Measurements from ENCODE around the gene PNPLA3. TPM values are rescaled to one million over a fixed set of nuclear protein-coding genes. Genes with fewer than 3 reads are reported as not detected.

The PNPLA3 gene
- total and polyA plus RNA-seq, 4 donors = 0.41 to 2.2 (median 0.99) TPM

DNA sequence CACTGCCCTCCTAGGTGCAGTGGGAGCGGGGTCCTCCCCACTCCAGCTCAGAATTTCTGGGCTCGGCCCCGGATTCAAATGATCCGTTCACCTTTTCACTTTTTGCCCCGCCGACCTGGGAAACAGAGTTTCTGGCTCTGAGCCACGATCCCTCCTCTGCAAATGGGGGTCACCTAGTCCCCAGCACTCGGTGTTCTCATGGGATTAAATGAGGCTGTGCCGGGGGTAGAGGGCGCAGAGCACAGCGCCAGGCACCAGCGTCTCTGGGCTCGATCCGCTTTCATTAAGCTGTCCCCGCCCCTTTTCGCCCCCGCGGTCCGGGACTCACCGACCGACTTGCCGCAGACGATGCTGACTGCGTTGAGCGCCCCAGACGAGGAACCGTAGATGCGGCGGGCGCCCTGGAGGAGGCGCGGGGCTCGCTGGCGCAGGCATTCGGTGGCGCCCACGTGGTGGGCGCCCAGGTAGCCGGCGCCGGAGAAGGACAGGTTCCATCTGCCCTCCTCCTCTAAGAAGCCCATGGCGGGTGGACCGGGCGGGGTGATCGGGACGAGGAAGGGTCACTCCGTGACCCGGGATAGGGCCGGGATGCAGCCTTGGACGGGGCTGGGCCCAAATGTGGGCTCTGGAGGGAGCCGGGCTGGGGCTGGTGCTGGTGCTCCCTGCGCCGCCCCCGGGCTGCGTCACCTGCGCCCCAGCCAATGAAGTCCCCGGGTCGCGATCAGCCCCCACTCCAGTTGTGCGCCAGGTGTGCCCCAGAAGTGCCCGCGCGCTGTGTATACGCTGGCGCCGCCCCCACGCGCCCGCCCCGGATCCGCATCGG lies 32.0 kb upstream of the PNPLA3 start, which contains the start of gene PNPLA5:
Gene PNPLA5 (minus strand): TSS at position 654 of the 823 bp plus-strand sequence. CDS start 133 bp downstream, at position 521.
- no peak within 1 kb of the TSS for H3K9ac ChIP-seq (ENCODE audit: insufficient read depth in 1 of 2, low read length in 2 of 2)
- no peak within 1 kb of the TSS for H3K27ac ChIP-seq (ENCODE audit: low read depth in 1 of 2, low read length in 1 of 2)
- TF ChIP-seq, protein P1, sequence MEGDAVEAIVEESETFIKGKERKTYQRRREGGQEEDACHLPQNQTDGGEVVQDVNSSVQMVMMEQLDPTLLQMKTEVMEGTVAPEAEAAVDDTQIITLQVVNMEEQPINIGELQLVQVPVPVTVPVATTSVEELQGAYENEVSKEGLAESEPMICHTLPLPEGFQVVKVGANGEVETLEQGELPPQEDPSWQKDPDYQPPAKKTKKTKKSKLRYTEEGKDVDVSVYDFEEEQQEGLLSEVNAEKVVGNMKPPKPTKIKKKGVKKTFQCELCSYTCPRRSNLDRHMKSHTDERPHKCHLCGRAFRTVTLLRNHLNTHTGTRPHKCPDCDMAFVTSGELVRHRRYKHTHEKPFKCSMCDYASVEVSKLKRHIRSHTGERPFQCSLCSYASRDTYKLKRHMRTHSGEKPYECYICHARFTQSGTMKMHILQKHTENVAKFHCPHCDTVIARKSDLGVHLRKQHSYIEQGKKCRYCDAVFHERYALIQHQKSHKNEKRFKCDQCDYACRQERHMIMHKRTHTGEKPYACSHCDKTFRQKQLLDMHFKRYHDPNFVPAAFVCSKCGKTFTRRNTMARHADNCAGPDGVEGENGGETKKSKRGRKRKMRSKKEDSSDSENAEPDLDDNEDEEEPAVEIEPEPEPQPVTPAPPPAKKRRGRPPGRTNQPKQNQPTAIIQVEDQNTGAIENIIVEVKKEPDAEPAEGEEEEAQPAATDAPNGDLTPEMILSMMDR (IDR thresholded peaks at IDR 0.05; ENCODE audit: control extremely low read depth, extremely low read depth) = no peak
- H3K27me3 ChIP-seq (ENCODE audit: control insufficient read depth in 3 of 3, insufficient read depth in 3 of 3, low read length in 2 of 3) = peaks cover 0 to 37% (median 26%) of the 10 kb centered on the region in 3 donors
- H3K4me3 ChIP-seq = no peak within 1 kb of the TSS
- DNase-seq = no peak
- H3K4me1 ChIP-seq (ENCODE audit: control insufficient read depth in 5 of 5, insufficient read depth in 5 of 5, low read length in 5 of 5) = no peaks in the 10 kb centered on the region
- H3K9me3 ChIP-seq (ENCODE audit: control insufficient read depth in 4 of 4, insufficient read depth in 3 of 4, low read length in 3 of 4) = peaks cover 0 to 4% (median 0%) of the 10 kb centered on the region in 4 donors
- ATAC-seq (ENCODE audit: insufficient read depth, low FRiP score) = no peak
- 3% methylated on average over 70 to 72 of the region's 72 CpGs for WGBS, 2 donors
- no peaks in the 10 kb centered on the region for H3K36me3 ChIP-seq (ENCODE audit: control insufficient read depth in 4 of 4, insufficient read depth in 4 of 4, low read length in 4 of 4)

DNA sequence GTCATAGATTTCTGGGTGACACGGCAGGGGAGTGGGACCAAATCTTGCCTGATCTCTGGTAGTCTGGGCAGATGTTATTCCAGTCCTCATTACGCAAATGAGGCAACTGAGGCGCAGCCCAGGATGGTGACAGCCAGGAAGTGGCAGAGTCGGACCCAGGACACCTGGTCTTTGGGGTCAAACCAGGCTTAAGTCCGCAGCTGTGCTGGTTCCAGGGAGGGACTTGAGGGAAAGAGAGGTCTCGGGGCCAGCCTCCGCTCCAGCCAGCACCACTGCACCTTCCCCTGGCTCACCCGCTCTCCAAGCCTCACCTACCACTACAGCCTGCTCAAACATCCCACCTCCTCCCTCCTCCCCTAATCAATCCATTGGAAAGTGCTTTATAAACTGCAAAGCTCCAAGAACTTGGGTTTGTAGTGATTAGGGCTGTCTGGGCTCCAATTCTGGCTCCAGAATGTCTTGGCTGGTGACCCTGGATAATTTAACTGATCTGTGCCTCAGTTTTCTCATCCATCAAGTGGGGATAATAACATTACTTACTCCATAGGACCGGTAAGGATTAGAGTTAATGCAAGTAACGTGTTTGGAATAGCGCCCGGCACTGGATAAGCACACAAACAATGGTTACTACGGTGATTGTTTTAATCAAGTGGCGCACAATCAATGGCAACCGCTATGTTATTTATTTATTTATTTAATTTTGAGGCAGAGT lies 31.3 kb upstream of the PNPLA3 start:
- H3K9me3 ChIP-seq (ENCODE audit: control insufficient read depth in 4 of 4, insufficient read depth in 3 of 4, low read length in 3 of 4) = peaks cover 0 to 4% (median 0%) of the 10 kb centered on the region in 4 donors

DNA sequence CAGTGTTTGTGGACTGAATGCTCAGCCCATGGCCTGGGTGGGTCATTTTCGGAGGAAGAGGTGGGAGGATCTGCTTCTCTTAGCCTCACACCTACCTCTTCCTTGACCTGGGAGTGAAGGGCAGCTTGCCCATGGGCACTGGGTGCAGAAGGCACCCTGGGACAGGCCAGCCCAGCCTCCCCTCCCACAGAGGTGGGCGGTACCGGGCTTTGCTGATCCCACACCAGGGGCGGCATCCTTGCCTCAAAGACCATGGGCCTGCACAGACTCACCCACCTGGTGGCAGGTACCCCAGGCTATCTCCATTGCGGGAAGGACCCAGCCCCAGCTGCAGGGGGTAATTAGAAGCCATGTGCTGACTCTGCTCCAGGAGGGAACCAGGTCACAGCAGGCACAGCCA lies 30.3 kb upstream of the PNPLA3 start:
- Histone ChIP-seq H3K4me3 (no peak overlapping the region), H3K9ac (ENCODE audit: insufficient read depth in 1 of 2, low read length in 2 of 2) (no peak overlapping the region), H3K27me3 (ENCODE audit: control insufficient read depth in 3 of 3, insufficient read depth in 3 of 3, low read length in 2 of 3) (peaks cover 0 to 37% (median 26%) of the 10 kb centered on the region in 3 donors), H3K9me3 (ENCODE audit: control insufficient read depth in 4 of 4, insufficient read depth in 3 of 4, low read length in 3 of 4) (peaks cover 0 to 2% (median 0%) of the 10 kb centered on the region in 4 donors), H3K27ac (ENCODE audit: low read depth in 1 of 2, low read length in 1 of 2) (no peak overlapping the region), H3K4me1 (ENCODE audit: control insufficient read depth in 5 of 5, insufficient read depth in 5 of 5, low read length in 5 of 5) (no peaks in the 10 kb centered on the region), H3K36me3 (ENCODE audit: control insufficient read depth in 4 of 4, insufficient read depth in 4 of 4, low read length in 4 of 4) (no peaks in the 10 kb centered on the region)
- 74 to 80% methylated on average over 4 to 5 of the region's 5 CpGs for WGBS, 2 donors
- TF ChIP-seq, protein P1 (IDR thresholded peaks at IDR 0.05; ENCODE audit: control extremely low read depth, extremely low read depth) = no peak
- ATAC-seq (ENCODE audit: insufficient read depth, low FRiP score) (no peak), DNase-seq (no peak)

More for the DNA sequence above, 31.3 kb upstream of the PNPLA3 start:
- Histone ChIP-seq H3K27ac (ENCODE audit: low read depth in 1 of 2, low read length in 1 of 2) (no peak overlapping the region), H3K4me3 (no peak overlapping the region), H3K36me3 (ENCODE audit: control insufficient read depth in 4 of 4, insufficient read depth in 4 of 4, low read length in 4 of 4) (no peaks in the 10 kb centered on the region), H3K9ac (ENCODE audit: insufficient read depth in 1 of 2, low read length in 2 of 2) (no peak overlapping the region), H3K27me3 (ENCODE audit: control insufficient read depth in 3 of 3, insufficient read depth in 3 of 3, low read length in 2 of 3) (peaks cover 0 to 37% (median 26%) of the 10 kb centered on the region in 3 donors), H3K4me1 (ENCODE audit: control insufficient read depth in 5 of 5, insufficient read depth in 5 of 5, low read length in 5 of 5) (no peaks in the 10 kb centered on the region)
- no peak for ATAC-seq (ENCODE audit: insufficient read depth, low FRiP score)
- TF ChIP-seq, protein P1 (IDR thresholded peaks at IDR 0.05; ENCODE audit: control extremely low read depth, extremely low read depth) = no peak
- no peak for DNase-seq
- WGBS, 2 donors = 47 to 49% methylated on average over 15 of the region's 15 CpGs

Measured in lung (tissue), 12 donors.